OCI-LY7 (cell line): ENCODE data around the gene COL4A2. TPM values are rescaled to one million over a fixed set of nuclear protein-coding genes. Genes with fewer than 3 reads are reported as not detected.

Source experiments
- BruUV-seq: library from RNA; stranded (reverse); fragments of 400-500 nt; replicated peaks from 2 replicates; lab custom pipeline; 2021; lab: Mats Ljungman, UMichigan
- CTCF ChIA-PET: fragments of 300-600 bp; sonication (Branson Sonifier 250); formaldehyde crosslinking; loops from one replicate; lab custom pipeline; 2022; ENCODE audit warnings: antibody characterized with exemption; ENCODE audit not compliant: unreplicated experiment; lab: Charles Lee
- POLR2A ChIA-PET: fragments of 300-600 bp; sonication (Branson Sonifier 250); formaldehyde crosslinking; loops from one replicate; lab custom pipeline; 2022; ENCODE audit warnings: antibody characterized with exemption; lab: Charles Lee
- DNase-seq: peaks from one replicate; pipeline ENCODE4 v3.0.0-alpha.2; 2015; ENCODE audit warnings: low spot score
- H2AFZ ChIP-seq: fragments of 200-600 bp; sonication (generic), shearing (Covaris generic); 2 replicates; pipeline ENCODE4 v1.6.1; 2014; ENCODE audit warnings: mild to moderate bottlenecking, antibody characterized with exemption, low read length, moderate library complexity
- H3K27ac ChIP-seq: fragments of 200-600 bp; sonication (generic); 2 replicates; pipeline ENCODE4 v1.5.1; 2014; ENCODE audit warnings: mixed run types, low read depth, mild to moderate bottlenecking, moderate library complexity, low read length, inconsistent platforms; ENCODE audit not compliant: poor library complexity, severe bottlenecking
- H3K36me3 ChIP-seq: fragments of 200-600 bp; sonication (generic); 2 replicates; pipeline ENCODE4 v1.6.1; 2014; ENCODE audit warnings: mild to moderate bottlenecking, antibody characterized with exemption, low read length, moderate library complexity, mixed read lengths; ENCODE audit not compliant: insufficient read depth
- H3K4me1 ChIP-seq: fragments of 200-600 bp; sonication (generic); 2 replicates; pipeline ENCODE4 v1.5.1; 2014; ENCODE audit warnings: mild to moderate bottlenecking, low read length; ENCODE audit not compliant: insufficient read depth, poor library complexity, severe bottlenecking
- H3K4me2 ChIP-seq: fragments of 200-600 bp; sonication (generic); 2 replicates; pipeline ENCODE4 v1.6.1; 2014; ENCODE audit warnings: mild to moderate bottlenecking, low read length
- H3K4me3 ChIP-seq: fragments of 200-600 bp; sonication (generic); 2 replicates; pipeline ENCODE4 v1.5.1; 2014; ENCODE audit warnings: mild to moderate bottlenecking, low read depth, low read length; ENCODE audit not compliant: poor library complexity, severe bottlenecking
- H3K79me2 ChIP-seq: fragments of 200-600 bp; sonication (generic); 2 replicates; pipeline ENCODE4 v1.6.1; 2016; ENCODE audit warnings: low read depth, mild to moderate bottlenecking, low read length, moderate library complexity, mixed read lengths; ENCODE audit not compliant: insufficient read depth
- H3K9me2 ChIP-seq: fragments of 200-600 bp; sonication (generic); 2 replicates; pipeline ENCODE4 v1.6.1; 2016; ENCODE audit warnings: mild to moderate bottlenecking, low read length, mixed read lengths; ENCODE audit not compliant: insufficient read depth
- H3K9me3 ChIP-seq: fragments of 200-600 bp; sonication (generic); 2 replicates; pipeline ENCODE4 v1.6.1; 2014; ENCODE audit warnings: mild to moderate bottlenecking, mixed run types, low read length, mixed read lengths
- H4K20me1 ChIP-seq: fragments of 200-600 bp; sonication (generic); 2 replicates; pipeline ENCODE4 v1.6.1; 2014; ENCODE audit warnings: mild to moderate bottlenecking, antibody characterized with exemption, low read length, moderate library complexity, mixed read lengths; ENCODE audit not compliant: insufficient read depth
- CTCF ChIP-seq: fragments of 200-600 bp; sonication (generic); conservative IDR thresholded peaks from 2 replicates; pipeline ENCODE4 v1.5.1; 2014; ENCODE audit warnings: mild to moderate bottlenecking, antibody characterized with exemption, low read length, moderate library complexity, mixed read lengths
- EZH2phosphoT487 ChIP-seq: fragments of 200-600 bp; sonication (generic); IDR thresholded peaks from 2 replicates; pipeline ENCODE4 v1.6.1; 2018; ENCODE audit warnings: low read depth, borderline replicate concordance, mild to moderate bottlenecking, mixed run types, antibody characterized with exemption, low read length, moderate library complexity, mixed read lengths
- intact Hi-C: fragments of 100-400 bp; cut with micrococcal nuclease; formaldehyde crosslinking; loops from one replicate; pipeline ENCODE4 v1.10.0; 2022; ENCODE audit not compliant: unreplicated experiment
- total RNA-seq, 2 experiments: library from RNA; depleted of rRNA in 1 of 2; stranded (reverse); fragments of >200 nt in 1 of 2; shearing (Covaris generic) in 1 of 2; gene quantifications; 2 replicates each; pipeline ENCODE4 v1.2.3, GENCODE V29; 2014 to 2022

COL4A2 gene
- total RNA-seq, 2 experiments from 2014 or later = 0.34 TPM; not detected in 1

GRCh38 chr13:110512198-110512740, 205.2 kb downstream of the COL4A2 start:
- TF ChIP-seq EZH2phosphoT487 = no peak
- no peak for TF ChIP-seq CTCF

GRCh38 chr13:110516500-110516899, 209.4 kb downstream of the COL4A2 start:
- ChIA-PET CTCF (no interaction called here), POLR2A (interaction anchor here (0.7 kb wide), 1 partner anchor 1415 kb away, joined by 3 read pairs; no protein-coding TSS in a partner anchor)

More at GRCh38 chr13:110512198-110512740, 205.2 kb downstream of the COL4A2 start:
- H2AFZ ChIP-seq = no peak overlapping the region
- ChIA-PET POLR2A (no interaction called here), CTCF (interaction anchor here (0.6 kb wide), 1 partner anchor 57 kb away, joined by 3 read pairs; no protein-coding TSS in a partner anchor)
- no peaks in the 10 kb centered on the region for H3K9me3 ChIP-seq
- intact Hi-C loops = no loop called here
- no peaks in the 10 kb centered on the region for H3K9me2 ChIP-seq
- no TSS peak for BruUV-seq
- no peaks in the 10 kb centered on the region for H3K79me2 ChIP-seq
- no peaks in the 10 kb centered on the region for H3K4me1 ChIP-seq
- H3K4me3 ChIP-seq = no peak overlapping the region
- no peak overlapping the region for H3K27ac ChIP-seq
- DNase-seq = no peak
- H3K4me2 ChIP-seq = no peak overlapping the region
- H3K36me3 ChIP-seq = no peaks in the 10 kb centered on the region
- H4K20me1 ChIP-seq = no peaks in the 10 kb centered on the region

More at GRCh38 chr13:110516500-110516899, 209.4 kb downstream of the COL4A2 start:
- Histone ChIP-seq H3K4me2 (no peak overlapping the region), H4K20me1 (no peaks in the 10 kb centered on the region), H3K79me2 (no peaks in the 10 kb centered on the region), H3K36me3 (no peaks in the 10 kb centered on the region), H3K4me3 (no peak overlapping the region), H2AFZ (no peak overlapping the region), H3K9me3 (no peaks in the 10 kb centered on the region), H3K9me2 (no peaks in the 10 kb centered on the region), H3K27ac (no peak overlapping the region), H3K4me1 (no peaks in the 10 kb centered on the region)
- BruUV-seq = no TSS peak
- intact Hi-C loops = no loop called here
- DNase-seq = no peak
- no peak for TF ChIP-seq EZH2phosphoT487
- TF ChIP-seq CTCF = no peak
